Right cardiac atrium (tissue), 5 donors: ENCODE data around the gene TEPSIN. TPM values are rescaled to one million over a fixed set of nuclear protein-coding genes. Genes with fewer than 3 reads are reported as not detected.

Experiments used
- ATAC-seq, 2 donors: fragments of 200-7000 bp; cut with Tn5 transposase; one replicate each; pipeline versions ENCODE4 v1.8.0 to v1.9.1; 2020; ENCODE audit warnings: moderate library complexity in 2 of 2, mild to moderate bottlenecking in 1 of 2
- DNase-seq, 3 donors: peaks; one replicate each; pipeline ENCODE4 v3.0.0-alpha.2; 2020
- H3K27ac ChIP-seq: one replicate; pipeline ENCODE4 v1.5.1; 2013; ENCODE audit warnings: mild to moderate bottlenecking, low read length, control low read depth, moderate library complexity
- H3K27me3 ChIP-seq: one replicate; pipeline ENCODE4 v1.6.1; 2013; ENCODE audit not compliant: control insufficient read depth, insufficient read depth
- H3K4me1 ChIP-seq: one replicate; pipeline ENCODE4 v1.6.1; 2013; ENCODE audit warnings: low read length; ENCODE audit not compliant: control insufficient read depth, insufficient read depth
- H3K4me3 ChIP-seq: one replicate; pipeline ENCODE4 v1.5.1; 2013; ENCODE audit warnings: low read length, control low read depth
- H3K9me3 ChIP-seq: one replicate; pipeline ENCODE4 v1.6.1; 2013; ENCODE audit warnings: low read length; ENCODE audit not compliant: control insufficient read depth
- WGBS: extraction: QIAGEN DNeasy Blood & Tissue Kit; methylation state at CpG from one replicate; pipeline ENCODE4 v1.1.7; 2013; 5-methylcytosine and 5-hydroxymethylcytosine counted together
- intact Hi-C, 4 donors: fragments of 100-400 bp; cut with DNase I; formaldehyde crosslinking; loops; one replicate each; pipeline versions ENCODE4 v1.11.0 to v1.14.0; 2022 to 2023
- polyA plus RNA-seq: library from polyadenylated mRNA; stranded (reverse); fragments of 200-250 nt; gene quantifications from one replicate; pipeline ENCODE4 v1.2.3, GENCODE V29; 2013
- total RNA-seq, 4 donors: library from RNA; stranded (reverse); fragmentation: NEBNext Ultra II Directional; extraction: Animal tissue kit (Norgen Biotek cat#: 25700); gene quantifications; one replicate each; pipeline ENCODE4 v1.2.1, GENCODE V29; 2021
- donor health status: healthy with polysubstance abuse.
- donor health status: DM: no; HTN: yes; CAD: no.
- donor health status: DM: no; HTN: no; CAD: no.
- donor health status: DM: no; HTN: yes; CAD: no; lungs with severe emphysema.
- donor health status: DM: yes; HTN: yes; CAD: no.

TEPSIN gene
- total and polyA plus RNA-seq, 5 donors = 12.5 to 17.7 (median 13.2) TPM

DNA sequence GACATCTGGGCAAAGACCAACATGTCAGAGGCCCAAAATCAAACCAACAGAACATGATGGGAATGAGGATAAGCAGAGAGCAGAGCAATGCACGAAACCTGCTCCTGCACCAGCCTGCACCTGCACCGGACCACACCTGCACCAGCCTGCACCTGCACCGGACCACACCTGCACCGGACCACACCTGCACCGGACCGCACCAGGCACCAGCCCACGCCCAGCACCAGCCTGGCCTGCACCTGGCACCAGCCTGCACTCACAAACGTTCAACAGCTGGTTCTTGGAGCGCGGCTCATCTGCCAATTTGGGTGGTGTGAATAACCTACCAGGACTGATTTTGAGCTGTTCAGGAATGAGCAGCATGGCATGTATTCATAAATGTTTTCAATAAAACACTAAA, 34.3 kb downstream of the TEPSIN start:
- no peaks in the 10 kb centered on the region for H3K9me3 ChIP-seq
- no peaks in the 10 kb centered on the region for H3K4me1 ChIP-seq
- DNase-seq (peak in 1 of 3 donors; percentile 14), ATAC-seq (no peak)
- 88% methylated on average over 10 of the region's 10 CpGs for whole genome bisulfite sequencing
- no peaks in the 10 kb centered on the region for H3K27me3 ChIP-seq
- intact Hi-C loops = no loop called here
- no peak overlapping the region for H3K27ac ChIP-seq
- no peak overlapping the region for H3K4me3 ChIP-seq

- Histone ChIP-seq H3K4me1 (no peaks in the 10 kb centered on the region), H3K4me3 (no peak overlapping the region), H3K27ac (no peak overlapping the region), H3K27me3 (no peaks in the 10 kb centered on the region), H3K9me3 (no peaks in the 10 kb centered on the region)
- peak in 1 of 3 donors; percentile 26 for DNase-seq
- intact Hi-C loops = no loop called here
- no peak for ATAC-seq
- 96% methylated on average over 20 of the region's 20 CpGs for WGBS
Measured at GRCh38 chr17:81203136-81203535, 35.7 kb downstream of the TEPSIN start.

DNA sequence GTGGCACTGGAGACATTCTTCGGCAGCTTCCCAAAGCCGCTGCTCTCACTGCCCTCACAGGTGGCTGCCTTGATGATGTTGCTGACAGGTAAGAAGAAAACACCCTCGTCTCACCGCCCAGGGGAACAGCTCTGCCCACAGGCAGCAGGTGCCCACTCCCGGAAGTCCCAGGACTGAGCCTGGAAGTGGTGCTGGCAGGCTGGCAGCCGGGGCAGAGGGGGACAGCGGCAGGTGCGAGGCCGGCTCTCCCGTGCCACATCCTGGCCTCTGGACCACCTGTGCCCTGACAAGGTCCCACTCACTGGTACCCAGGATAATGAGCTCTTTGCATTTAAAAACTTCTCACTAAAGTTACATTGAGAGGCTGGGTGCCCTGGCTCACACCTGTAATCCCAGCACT, 36.5 kb downstream of the TEPSIN start:
- intact Hi-C loops = no loop called here

GRCh38 chr17:81200695-81201580, 37.9 kb downstream of the TEPSIN start:
- Histone ChIP-seq H3K27me3 (no peaks in the 10 kb centered on the region), H3K27ac (no peak overlapping the region), H3K4me3 (no peak overlapping the region), H3K4me1 (no peaks in the 10 kb centered on the region), H3K9me3 (no peaks in the 10 kb centered on the region)
- intact Hi-C loops = loop anchor here in 1 of 4 donors (2.0 kb wide), 1 partner anchor 58 kb away; no protein-coding TSS in a partner anchor
- 71% methylated on average over 27 of the region's 27 CpGs for WGBS
- ATAC-seq = peak; percentile 53 to 63
- DNase-seq = peak in 1 of 3 donors; percentile 68

More for the DNA sequence above, 36.5 kb downstream of the TEPSIN start:
- H3K27me3 ChIP-seq = no peaks in the 10 kb centered on the region
- H3K9me3 ChIP-seq = no peaks in the 10 kb centered on the region
- no peak overlapping the region for H3K4me3 ChIP-seq
- H3K4me1 ChIP-seq = no peaks in the 10 kb centered on the region
- ATAC-seq (no peak), DNase-seq (peak in 1 of 3 donors; percentile 18)
- no peak overlapping the region for H3K27ac ChIP-seq
- WGBS = 97% methylated on average over 10 of the region's 10 CpGs

- Histone ChIP-seq H3K27me3 (no peaks in the 10 kb centered on the region), H3K4me1 (no peaks in the 10 kb centered on the region), H3K27ac (no peak overlapping the region), H3K9me3 (no peaks in the 10 kb centered on the region), H3K4me3 (no peak overlapping the region)
- ATAC-seq (no peak), DNase-seq (peak in 1 of 3 donors; percentile 35)
- intact Hi-C loops = loop anchor here in 1 of 4 donors (2.0 kb wide), 1 partner anchor 57 kb away; no protein-coding TSS in a partner anchor
- 96% methylated on average over 18 of the region's 18 CpGs for WGBS
Measured at GRCh38 chr17:81200201-81200600, 38.7 kb downstream of the TEPSIN start.

DNA sequence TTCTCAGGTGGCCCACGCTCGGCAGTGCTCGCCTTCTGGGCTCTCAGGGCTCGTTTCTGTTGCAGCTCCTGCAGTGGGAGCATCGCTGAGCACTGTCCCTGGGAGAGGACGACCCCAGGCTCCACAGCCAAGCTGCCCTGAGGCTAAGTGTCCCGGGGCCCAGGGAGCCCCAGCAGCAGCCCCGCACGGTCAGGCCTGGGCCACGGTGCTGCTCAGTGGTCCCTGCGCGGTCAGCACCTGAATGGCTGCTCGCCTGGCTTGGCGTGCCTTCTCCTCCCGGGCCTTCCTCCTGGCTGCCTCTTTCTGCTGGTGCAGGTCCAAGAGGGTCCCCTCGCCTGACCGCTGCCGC, 39.4 kb downstream of the TEPSIN start:
- H3K9me3 ChIP-seq = no peaks in the 10 kb centered on the region
- no peak for ATAC-seq
- H3K27me3 ChIP-seq = no peaks in the 10 kb centered on the region
- intact Hi-C loops = loop anchor here in 1 of 4 donors (5.0 kb wide), 1 partner anchor 52 kb away; no protein-coding TSS in a partner anchor
- WGBS = 95% methylated on average over 18 of the region's 18 CpGs
- DNase-seq = peak in 1 of 3 donors; percentile 39
- H3K4me3 ChIP-seq = no peak overlapping the region
- no peak overlapping the region for H3K27ac ChIP-seq
- H3K4me1 ChIP-seq = no peaks in the 10 kb centered on the region

DNA sequence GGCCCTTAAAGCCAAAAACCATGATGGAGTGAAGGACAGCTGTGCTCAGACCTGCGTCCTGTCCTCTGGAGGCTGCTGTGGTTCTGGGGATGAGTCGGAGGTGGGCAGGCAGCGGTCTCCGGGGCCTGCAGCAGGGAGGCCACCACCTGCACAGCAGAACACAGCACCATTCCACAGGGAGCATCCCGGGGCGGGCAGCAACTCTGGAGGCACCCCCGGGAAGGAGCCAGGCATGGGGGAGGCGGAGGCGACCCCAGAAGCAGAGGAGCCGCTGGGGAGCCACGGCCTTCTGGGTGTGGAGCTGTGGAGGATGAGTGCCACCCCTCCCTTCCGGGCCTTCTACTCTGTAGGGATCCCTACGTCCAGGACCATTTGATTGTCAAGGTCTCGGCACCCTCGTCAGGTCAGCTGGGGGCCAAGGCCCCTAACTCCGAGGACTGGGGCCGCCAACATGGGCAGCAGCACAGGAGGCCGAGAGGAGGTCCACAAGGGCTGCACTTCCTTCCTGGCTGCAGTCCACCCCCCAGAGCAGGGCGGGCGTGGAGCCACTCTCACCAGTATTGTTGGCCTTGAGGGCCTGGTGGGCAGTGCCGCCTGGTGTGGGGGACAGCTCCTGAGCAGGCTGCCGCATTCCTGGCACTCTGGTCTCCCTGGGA, 39.9 kb downstream of the TEPSIN start:
- intact Hi-C loops = loop anchor here in 1 of 4 donors (5.0 kb wide), 1 partner anchor 52 kb away; no protein-coding TSS in a partner anchor
- ATAC-seq (no peak), DNase-seq (peak in 2 of 3 donors; percentile 43 to 55)
- Histone ChIP-seq H3K4me3 (no peak overlapping the region), H3K27ac (no peak overlapping the region), H3K9me3 (no peaks in the 10 kb centered on the region), H3K4me1 (no peaks in the 10 kb centered on the region), H3K27me3 (no peaks in the 10 kb centered on the region)
- 87% methylated on average over 22 of the region's 22 CpGs for WGBS

- peak in 2 of 3 donors; percentile 40 to 41 for DNase-seq
Measured at GRCh38 chr17:81197831-81198490, 40.9 kb downstream of the TEPSIN start.

DNA sequence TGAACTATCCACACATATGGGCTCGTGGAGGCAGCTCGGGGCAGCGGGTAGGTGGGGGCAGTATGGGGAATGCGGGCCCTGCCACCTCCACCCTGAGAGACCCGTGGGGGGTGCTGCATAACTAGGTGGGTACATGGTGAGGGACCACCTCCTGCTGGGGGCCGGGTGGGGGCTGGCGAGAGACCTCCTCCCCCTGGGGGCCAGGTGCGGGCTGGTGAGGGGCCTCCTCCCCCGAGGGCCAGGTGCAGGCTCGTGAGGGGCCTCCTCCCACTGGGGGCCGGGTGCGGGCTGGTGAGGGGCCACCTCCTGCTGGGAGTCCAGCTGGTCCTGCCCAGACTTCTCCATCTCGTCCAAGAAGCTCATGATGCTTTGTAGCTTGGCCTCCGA, 41.5 kb downstream of the TEPSIN start:
- no peak overlapping the region for H3K4me3 ChIP-seq
- WGBS = 82% methylated on average over 14 of the region's 14 CpGs
- H3K9me3 ChIP-seq = no peaks in the 10 kb centered on the region
- intact Hi-C loops = loop anchor here in 1 of 4 donors (5.0 kb wide), 1 partner anchor 50 kb away; no protein-coding TSS in a partner anchor
- H3K27ac ChIP-seq = no peak overlapping the region
- no peak for ATAC-seq
- no peaks in the 10 kb centered on the region for H3K4me1 ChIP-seq
- no peaks in the 10 kb centered on the region for H3K27me3 ChIP-seq
- DNase-seq = peak in 2 of 3 donors; percentile 41 to 52

More at GRCh38 chr17:81197831-81198490, 40.9 kb downstream of the TEPSIN start:
- no peak for ATAC-seq
- Histone ChIP-seq H3K27me3 (no peaks in the 10 kb centered on the region), H3K4me1 (no peaks in the 10 kb centered on the region), H3K9me3 (no peaks in the 10 kb centered on the region), H3K4me3 (no peak overlapping the region), H3K27ac (no peak overlapping the region)
- 90% methylated on average over 21 of the region's 21 CpGs for WGBS
- intact Hi-C loops = loop anchor here in 1 of 4 donors (5.0 kb wide), 1 partner anchor 51 kb away; no protein-coding TSS in a partner anchor

DNA sequence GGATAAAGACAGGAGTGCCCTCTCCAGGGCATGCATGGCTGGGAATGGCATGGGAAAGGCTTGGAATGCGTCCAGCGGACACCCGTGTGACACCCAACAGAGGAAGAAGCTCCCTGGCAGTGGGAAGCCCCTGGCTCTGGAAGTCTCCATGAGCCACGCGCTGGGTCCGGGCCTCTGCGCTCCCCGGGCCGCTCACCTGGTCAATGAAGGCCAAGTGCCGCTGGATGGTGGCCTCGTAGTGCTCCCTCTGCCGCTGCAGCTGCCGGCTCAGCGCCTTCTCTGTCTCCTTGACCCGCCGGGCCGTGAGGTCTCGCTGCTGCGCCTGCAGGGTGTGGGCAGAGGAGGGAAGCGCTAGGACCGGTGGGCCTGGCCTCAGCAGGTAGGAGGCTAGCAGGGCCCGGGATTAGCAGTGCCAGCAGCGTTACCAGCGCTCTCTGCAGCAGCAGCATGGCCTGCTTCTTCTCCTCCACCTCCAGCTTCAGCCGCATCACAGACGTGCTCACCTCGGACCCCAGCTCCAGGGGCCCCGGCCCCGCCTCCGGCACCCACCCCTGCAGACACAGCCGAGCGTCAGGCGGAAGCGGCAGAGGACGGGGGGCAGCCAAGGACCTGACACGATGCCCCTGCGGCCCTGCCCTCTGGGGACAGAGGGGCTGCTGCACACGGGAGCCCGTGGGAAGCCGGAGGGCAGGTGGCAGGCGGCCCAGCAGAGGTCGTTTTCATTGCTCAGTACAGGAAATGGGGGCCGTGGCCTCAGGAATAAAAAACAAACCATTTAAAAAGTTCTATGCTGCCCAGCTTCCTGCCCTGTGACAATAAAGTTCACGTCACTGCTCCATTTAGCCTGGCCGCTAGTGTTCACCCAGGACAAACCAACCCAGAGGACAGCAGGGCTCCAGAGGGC, 42.1 kb downstream of the TEPSIN start:
- no peaks in the 10 kb centered on the region for H3K27me3 ChIP-seq
- no peaks in the 10 kb centered on the region for H3K4me1 ChIP-seq
- 78% methylated on average over 45 of the region's 45 CpGs for WGBS
- intact Hi-C loops = loop anchor here in 1 of 4 donors (5.0 kb wide), 1 partner anchor 49 kb away; no protein-coding TSS in a partner anchor
- ATAC-seq (peak in 1 of 2 donors; percentile 56), DNase-seq (peak in 2 of 3 donors; percentile 55 to 65)
- no peaks in the 10 kb centered on the region for H3K9me3 ChIP-seq
- no peak overlapping the region for H3K27ac ChIP-seq
- H3K4me3 ChIP-seq = no peak overlapping the region
